CD4-positive, alpha-beta T cell treated with Interleukin-15 for 1 hour (primary cell): ENCODE measurements around the gene RRAS.

Source experiments
- DNase-seq: peaks from one replicate; pipeline ENCODE4 v3.0.0-alpha.2; 2020

The RRAS gene

GRCh38 chr19:49593233-49594113 lies 46.5 kb downstream of the RRAS start:
- peak; percentile 92 for DNase-seq

- DNase-seq, result no peak
Observed at GRCh38 chr19:49592486-49593232, 47.3 kb downstream of the RRAS start.

- DNase-seq, result no peak
Observed at GRCh38 chr19:49591731-49592485, 48.0 kb downstream of the RRAS start.

GRCh38 chr19:49590971-49591730 lies 48.8 kb downstream of the RRAS start, which contains the start of gene PRR12:
Gene PRR12, plus strand, starts transcription at chr19:49591182. Its CDS starts 473 bp downstream, at chr19:49591655.
- DNase-seq, result peak; percentile 78

- peak; percentile 99 for DNase-seq
Observed at GRCh38 chr19:49590071-49590970, 49.6 kb downstream of the RRAS start.

- DNase-seq, result no peak
Observed at GRCh38 chr19:49589502-49589905, 50.4 kb downstream of the RRAS start.

- no peak for DNase-seq
Observed at GRCh38 chr19:49588365-49589122, 51.4 kb downstream of the RRAS start.

GRCh38 chr19:49587227-49587626 lies 52.7 kb downstream of the RRAS start:
- DNase-seq, result no peak
